ENCODE data around the gene HECTD3.

Gene HECTD3

GRCh38 chr1:45010855-45011811 is at the start of gene HECTD3:
Gene HECTD3 (minus strand): TSS chr1:45011324. CDS start chr1:45011257, 67 bp downstream.
- FAIRE-seq = no peak

GRCh38 chr1:45059829-45060228 is 48.7 kb upstream of the HECTD3 start:
- no peak for FAIRE-seq

- FAIRE-seq = no peak
Measured at GRCh38 chr1:45057542-45057941, 46.4 kb upstream of the HECTD3 start.

GRCh38 chr1:45051005-45051772 is 40.1 kb upstream of the HECTD3 start:
- FAIRE-seq = no peak

GRCh38 chr1:45047032-45047431 is 35.9 kb upstream of the HECTD3 start:
- no peak for FAIRE-seq

GRCh38 chr1:45044916-45045315 is 33.8 kb upstream of the HECTD3 start:
- no peak for FAIRE-seq

GRCh38 chr1:45043094-45043493 is 32.0 kb upstream of the HECTD3 start:
- no peak for FAIRE-seq

- no peak for FAIRE-seq
Measured at GRCh38 chr1:45040297-45040696, 29.2 kb upstream of the HECTD3 start.

GRCh38 chr1:45038661-45039364 is 27.7 kb upstream of the HECTD3 start:
- FAIRE-seq = no peak

- FAIRE-seq = no peak
Measured at GRCh38 chr1:45038240-45038639, 27.1 kb upstream of the HECTD3 start.

- FAIRE-seq = no peak
Measured at GRCh38 chr1:45037456-45037855, 26.3 kb upstream of the HECTD3 start.

- FAIRE-seq = no peak
Measured at GRCh38 chr1:45035631-45036301, 24.6 kb upstream of the HECTD3 start.

- FAIRE-seq = no peak
Measured at GRCh38 chr1:45033356-45033755, 22.2 kb upstream of the HECTD3 start.

GRCh38 chr1:45032837-45033236 is 21.7 kb upstream of the HECTD3 start:
- no peak for FAIRE-seq

GRCh38 chr1:45026446-45026845 is 15.3 kb upstream of the HECTD3 start:
- no peak for FAIRE-seq

- no peak for FAIRE-seq
Measured at GRCh38 chr1:45023663-45024062, 12.5 kb upstream of the HECTD3 start.

- FAIRE-seq = no peak
Measured at GRCh38 chr1:45018599-45019230, 7.6 kb upstream of the HECTD3 start.

- FAIRE-seq = no peak
Measured at GRCh38 chr1:45016767-45017166, 5.6 kb upstream of the HECTD3 start.

GRCh38 chr1:45016090-45016697 is 5.1 kb upstream of the HECTD3 start:
- FAIRE-seq = no peak

GRCh38 chr1:45015683-45016082 is 4.6 kb upstream of the HECTD3 start:
- no peak for FAIRE-seq

- no peak for FAIRE-seq
Measured at GRCh38 chr1:45014321-45015028, 3.4 kb upstream of the HECTD3 start.

Measured in A204.1 (cell line).